ENCODE results near the gene AGAP3.

AGAP3 gene

DNA sequence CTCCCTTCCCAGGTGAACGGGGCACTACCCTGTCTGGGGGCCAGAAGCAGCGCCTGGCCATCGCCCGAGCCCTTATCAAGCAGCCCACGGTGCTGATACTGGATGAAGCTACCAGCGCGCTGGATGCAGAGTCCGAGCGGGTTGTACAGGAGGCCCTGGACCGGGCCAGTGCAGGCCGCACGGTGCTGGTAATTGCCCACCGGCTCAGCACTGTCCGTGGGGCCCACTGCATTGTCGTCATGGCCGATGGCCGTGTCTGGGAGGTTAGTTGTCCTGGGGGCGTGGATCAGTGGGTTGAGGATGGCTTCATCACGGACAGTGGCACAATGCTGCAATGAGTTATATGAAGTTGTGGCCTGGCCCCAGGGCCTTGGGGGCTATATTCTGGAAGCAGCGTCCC, 42.3 kb upstream of the AGAP3 start:
- Histone ChIP-seq H3K4me1 (ENCODE audit: insufficient read depth, poor library complexity, severe bottlenecking) (peaks cover 9% of the 10 kb centered on the region), H3K36me3 (ENCODE audit: low read depth) (no peaks in the 10 kb centered on the region), H3K27ac (ENCODE audit: poor library complexity, severe bottlenecking) (no peak overlapping the region), H3K4me3 (ENCODE audit: severe bottlenecking) (no peak overlapping the region), H3K27me3 (ENCODE audit: insufficient read depth, poor library complexity, severe bottlenecking) (no peaks in the 10 kb centered on the region), H3K9me3 (ENCODE audit: severe bottlenecking) (no peaks in the 10 kb centered on the region)
- no peak for DNase-seq (ENCODE audit: low spot score)
- TF ChIP-seq, protein P1, sequence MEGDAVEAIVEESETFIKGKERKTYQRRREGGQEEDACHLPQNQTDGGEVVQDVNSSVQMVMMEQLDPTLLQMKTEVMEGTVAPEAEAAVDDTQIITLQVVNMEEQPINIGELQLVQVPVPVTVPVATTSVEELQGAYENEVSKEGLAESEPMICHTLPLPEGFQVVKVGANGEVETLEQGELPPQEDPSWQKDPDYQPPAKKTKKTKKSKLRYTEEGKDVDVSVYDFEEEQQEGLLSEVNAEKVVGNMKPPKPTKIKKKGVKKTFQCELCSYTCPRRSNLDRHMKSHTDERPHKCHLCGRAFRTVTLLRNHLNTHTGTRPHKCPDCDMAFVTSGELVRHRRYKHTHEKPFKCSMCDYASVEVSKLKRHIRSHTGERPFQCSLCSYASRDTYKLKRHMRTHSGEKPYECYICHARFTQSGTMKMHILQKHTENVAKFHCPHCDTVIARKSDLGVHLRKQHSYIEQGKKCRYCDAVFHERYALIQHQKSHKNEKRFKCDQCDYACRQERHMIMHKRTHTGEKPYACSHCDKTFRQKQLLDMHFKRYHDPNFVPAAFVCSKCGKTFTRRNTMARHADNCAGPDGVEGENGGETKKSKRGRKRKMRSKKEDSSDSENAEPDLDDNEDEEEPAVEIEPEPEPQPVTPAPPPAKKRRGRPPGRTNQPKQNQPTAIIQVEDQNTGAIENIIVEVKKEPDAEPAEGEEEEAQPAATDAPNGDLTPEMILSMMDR (IDR thresholded peaks at IDR 0.05; ENCODE audit: poor library complexity, severe bottlenecking), result no peak
- no peak for ATAC-seq (ENCODE audit: low read depth)

DNA sequence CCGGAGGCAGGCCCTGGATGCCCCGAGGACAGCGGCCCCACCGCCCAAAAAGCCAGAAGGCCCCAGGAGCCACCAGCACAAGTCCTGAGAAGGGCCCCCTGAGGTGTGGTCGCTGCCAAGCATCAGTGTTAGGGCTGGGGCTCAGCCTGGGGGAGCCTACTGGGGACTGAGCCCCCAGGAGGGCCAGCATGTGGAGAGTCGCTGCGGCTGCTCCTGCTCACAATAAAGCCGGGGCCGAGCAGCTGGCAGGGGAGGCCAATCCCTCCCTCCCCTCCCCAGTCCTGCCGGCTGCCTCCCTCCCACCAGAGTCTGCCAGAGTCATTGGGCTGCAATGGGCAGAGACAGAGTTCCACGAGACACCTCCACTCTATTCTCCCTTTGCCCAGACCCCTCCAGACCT, 41.0 kb upstream of the AGAP3 start:
- no peak overlapping the region for H3K4me3 ChIP-seq (ENCODE audit: severe bottlenecking)
- no peak for ATAC-seq (ENCODE audit: low read depth)
- no peaks in the 10 kb centered on the region for H3K36me3 ChIP-seq (ENCODE audit: low read depth)
- no peak for DNase-seq (ENCODE audit: low spot score)
- H3K9me3 ChIP-seq (ENCODE audit: severe bottlenecking), result no peaks in the 10 kb centered on the region
- H3K27ac ChIP-seq (ENCODE audit: poor library complexity, severe bottlenecking), result no peak overlapping the region
- TF ChIP-seq, protein P1 (IDR thresholded peaks at IDR 0.05; ENCODE audit: poor library complexity, severe bottlenecking), result no peak
- H3K27me3 ChIP-seq (ENCODE audit: insufficient read depth, poor library complexity, severe bottlenecking), result no peaks in the 10 kb centered on the region
- H3K4me1 ChIP-seq (ENCODE audit: insufficient read depth, poor library complexity, severe bottlenecking), result no peaks in the 10 kb centered on the region

DNA sequence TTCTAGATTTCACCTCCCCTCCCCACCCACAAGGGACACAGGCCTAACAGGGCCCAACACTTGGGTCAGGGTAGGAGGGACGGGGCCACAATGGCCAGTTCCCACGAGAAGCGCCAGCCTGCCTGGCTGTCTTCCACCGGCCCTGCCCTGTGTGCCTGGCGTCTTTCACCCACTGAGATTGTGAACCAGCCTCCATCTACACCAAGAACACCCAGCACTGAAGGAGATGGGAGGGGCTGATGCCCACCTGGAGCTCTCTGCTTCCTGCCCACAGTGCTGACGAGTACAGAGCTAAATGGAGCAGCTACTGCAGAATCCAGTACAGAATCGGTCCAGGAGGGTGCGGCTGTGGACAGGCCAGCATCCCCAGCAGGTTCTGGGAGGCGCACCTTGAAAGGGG, 40.3 kb upstream of the AGAP3 start:
- no peak overlapping the region for H3K27ac ChIP-seq (ENCODE audit: poor library complexity, severe bottlenecking)
- TF ChIP-seq, protein P1 (IDR thresholded peaks at IDR 0.05; ENCODE audit: poor library complexity, severe bottlenecking), result no peak

DNA sequence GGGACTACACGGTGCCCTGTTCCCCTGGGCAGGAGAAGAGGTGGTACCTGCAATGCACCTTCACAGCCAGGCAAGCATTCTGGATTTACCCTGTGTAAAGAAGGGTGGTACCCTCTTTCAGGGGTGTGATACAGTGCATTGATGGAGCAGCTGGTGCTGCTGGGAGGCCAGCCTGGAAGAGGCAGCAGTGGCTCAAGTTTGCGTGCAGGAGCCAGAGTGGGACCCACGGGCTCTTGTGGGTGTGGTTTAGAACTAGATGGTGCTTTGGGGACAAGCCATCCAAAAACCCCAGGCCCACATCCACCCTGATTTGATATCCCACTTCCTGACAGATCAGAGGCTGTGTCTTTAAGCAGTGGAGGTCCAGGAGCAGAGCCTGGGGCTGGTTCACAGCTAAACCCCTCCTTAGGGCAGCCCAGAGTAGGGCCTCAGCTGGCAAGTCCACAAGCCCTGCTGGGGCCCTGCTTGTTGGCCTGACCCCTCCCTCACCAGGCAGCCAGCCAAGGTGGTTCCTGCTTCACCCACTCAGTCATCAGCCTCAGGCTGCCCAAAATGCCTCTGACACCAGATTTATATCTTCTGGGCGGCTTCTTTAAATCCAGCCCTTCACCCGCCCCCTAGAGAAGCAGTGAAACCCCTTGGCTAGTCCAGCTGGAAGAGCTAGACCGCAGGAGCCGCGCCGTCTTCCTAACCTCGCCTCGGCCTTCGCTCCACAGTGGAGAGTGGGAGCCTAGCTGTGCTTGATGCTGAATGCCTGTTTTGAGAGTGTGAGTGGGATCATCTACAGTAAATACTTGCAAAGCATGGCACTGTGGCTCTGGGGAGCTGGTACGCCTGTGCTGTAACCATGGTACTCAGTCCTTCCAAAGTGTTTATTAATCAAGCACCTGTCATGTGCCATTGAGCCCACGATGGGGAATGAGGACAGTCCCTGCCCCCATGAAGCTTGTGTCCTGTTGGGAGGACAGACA, 39.4 kb upstream of the AGAP3 start:
- Histone ChIP-seq H3K9me3 (ENCODE audit: severe bottlenecking) (no peaks in the 10 kb centered on the region), H3K36me3 (ENCODE audit: low read depth) (no peaks in the 10 kb centered on the region), H3K4me1 (ENCODE audit: insufficient read depth, poor library complexity, severe bottlenecking) (no peaks in the 10 kb centered on the region), H3K4me3 (ENCODE audit: severe bottlenecking) (no peak overlapping the region), H3K27me3 (ENCODE audit: insufficient read depth, poor library complexity, severe bottlenecking) (peaks cover 6% of the 10 kb centered on the region), H3K27ac (ENCODE audit: poor library complexity, severe bottlenecking) (no peak overlapping the region)
- TF ChIP-seq, protein P1 (IDR thresholded peaks at IDR 0.05; ENCODE audit: poor library complexity, severe bottlenecking), result no peak
- ATAC-seq (ENCODE audit: low read depth) (peak; percentile 33), DNase-seq (ENCODE audit: low spot score) (no peak)

More for the DNA sequence above, 40.3 kb upstream of the AGAP3 start:
- H3K9me3 ChIP-seq (ENCODE audit: severe bottlenecking), result no peaks in the 10 kb centered on the region
- H3K4me1 ChIP-seq (ENCODE audit: insufficient read depth, poor library complexity, severe bottlenecking), result no peaks in the 10 kb centered on the region
- no peaks in the 10 kb centered on the region for H3K36me3 ChIP-seq (ENCODE audit: low read depth)
- DNase-seq (ENCODE audit: low spot score) (no peak), ATAC-seq (ENCODE audit: low read depth) (no peak)
- H3K4me3 ChIP-seq (ENCODE audit: severe bottlenecking), result no peak overlapping the region
- H3K27me3 ChIP-seq (ENCODE audit: insufficient read depth, poor library complexity, severe bottlenecking), result peaks cover 6% of the 10 kb centered on the region

Measured in RWPE2 (cell line).